ENCODE measurements around the gene C20orf141.

DNA sequence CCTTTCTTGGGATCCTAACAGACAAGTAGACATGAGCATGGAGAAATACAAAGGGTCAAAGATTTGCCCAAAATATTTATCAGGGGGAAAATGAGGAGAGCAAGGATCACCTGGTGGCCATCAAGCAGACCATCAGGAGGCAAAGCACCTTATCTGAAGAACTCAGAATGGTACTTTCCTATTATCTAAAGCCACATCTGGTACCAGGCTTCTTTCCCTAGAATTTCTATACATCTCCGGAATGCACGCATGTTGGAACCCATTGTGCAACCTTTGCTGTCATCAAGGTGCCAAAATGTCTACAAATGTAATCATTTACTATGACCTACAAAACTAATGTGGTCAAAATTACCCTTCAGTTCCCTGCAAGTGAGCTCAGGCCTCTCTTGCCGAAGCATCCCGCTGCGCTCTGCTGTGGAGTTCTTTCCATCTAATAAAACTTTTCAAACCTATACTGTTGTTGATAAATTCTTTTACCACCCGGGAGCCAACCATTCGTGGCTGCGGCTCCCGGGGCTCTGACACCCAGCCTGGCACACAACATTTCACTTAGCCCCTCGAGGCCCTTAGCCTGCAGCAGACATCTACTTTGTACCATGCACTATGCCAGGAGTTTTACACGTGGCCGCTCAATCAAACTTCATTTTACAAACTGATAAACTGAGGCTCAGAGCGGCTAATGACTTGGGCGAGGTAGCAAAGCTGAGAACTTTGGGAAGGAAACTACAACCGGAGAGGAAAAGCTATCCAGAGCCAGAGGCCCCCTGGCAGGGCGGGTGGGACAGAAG, 10.6 kb upstream of the C20orf141 start:
- no peak for TF ChIP-seq POLR2A (IDR thresholded peaks at IDR 0.05)
- no peak for TF ChIP-seq POLR2AphosphoS5 (IDR thresholded peaks at IDR 0.05)
- TF ChIP-seq, protein P1, sequence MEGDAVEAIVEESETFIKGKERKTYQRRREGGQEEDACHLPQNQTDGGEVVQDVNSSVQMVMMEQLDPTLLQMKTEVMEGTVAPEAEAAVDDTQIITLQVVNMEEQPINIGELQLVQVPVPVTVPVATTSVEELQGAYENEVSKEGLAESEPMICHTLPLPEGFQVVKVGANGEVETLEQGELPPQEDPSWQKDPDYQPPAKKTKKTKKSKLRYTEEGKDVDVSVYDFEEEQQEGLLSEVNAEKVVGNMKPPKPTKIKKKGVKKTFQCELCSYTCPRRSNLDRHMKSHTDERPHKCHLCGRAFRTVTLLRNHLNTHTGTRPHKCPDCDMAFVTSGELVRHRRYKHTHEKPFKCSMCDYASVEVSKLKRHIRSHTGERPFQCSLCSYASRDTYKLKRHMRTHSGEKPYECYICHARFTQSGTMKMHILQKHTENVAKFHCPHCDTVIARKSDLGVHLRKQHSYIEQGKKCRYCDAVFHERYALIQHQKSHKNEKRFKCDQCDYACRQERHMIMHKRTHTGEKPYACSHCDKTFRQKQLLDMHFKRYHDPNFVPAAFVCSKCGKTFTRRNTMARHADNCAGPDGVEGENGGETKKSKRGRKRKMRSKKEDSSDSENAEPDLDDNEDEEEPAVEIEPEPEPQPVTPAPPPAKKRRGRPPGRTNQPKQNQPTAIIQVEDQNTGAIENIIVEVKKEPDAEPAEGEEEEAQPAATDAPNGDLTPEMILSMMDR (IDR thresholded peaks at IDR 0.05): no peak
